Endothelial cell of umbilical vein (primary cell): ENCODE measurements around the gene RIMKLB. TPM values are rescaled to one million over a fixed set of nuclear protein-coding genes. Genes with fewer than 3 reads are reported as not detected.
A peak's percentile ranks its signal among the peaks of the same experiment; 100 is the strongest.

Source experiments
- BruUV-seq: library from RNA; stranded (reverse); fragments of 400-500 nt; replicated peaks from 2 replicates; lab custom pipeline; 2021; lab: Mats Ljungman, UMichigan
- CTCF ChIA-PET: fragments of 300-600, 350-600 bp; sonication (Branson Sonifier 250); formaldehyde crosslinking; loops from one replicate; lab custom pipeline; 2021; ENCODE audit warnings: antibody characterized with exemption, inconsistent platforms; lab: Charles Lee
- POLR2A ChIA-PET: fragments of 300-600, 350-600 bp; sonication (Branson Sonifier 250); formaldehyde crosslinking; loops from one replicate; lab custom pipeline; 2021; ENCODE audit warnings: antibody characterized with exemption, inconsistent platforms; lab: Charles Lee
- DNase-seq: peaks from one replicate; pipeline ENCODE4 v3.0.0-alpha.2; 2011; ENCODE audit warnings: low read depth, low spot score
- FAIRE-seq: peaks from 2 replicates; lab custom pipeline; 2011; peaks lifted over from hg19 to GRCh38; lab: Jason Lieb, UNC
- H2AFZ ChIP-seq: 2 replicates; pipeline ENCODE4 v1.6.0; 2012; ENCODE audit warnings: low read depth, low read length, control low read depth, inconsistent platforms
- H3K27ac ChIP-seq: 2 replicates; pipeline ENCODE4 v1.5.1; 2011; ENCODE audit warnings: low read depth, mild to moderate bottlenecking, control low read depth, low read length, moderate library complexity; ENCODE audit not compliant: insufficient read depth
- H3K27me3 ChIP-seq, 2 experiments: 2 replicates each; pipeline versions ENCODE4 v1.6.0 to v1.6.1; 2011; ENCODE audit warnings: low read length in 2 of 2, mixed read lengths in 1 of 2; ENCODE audit not compliant: control insufficient read depth in 2 of 2, insufficient read depth in 2 of 2
- H3K36me3 ChIP-seq, 2 experiments: 2 replicates in 1 of 2; 3 replicates in 1 of 2; pipeline ENCODE4 v1.5.1; 2011; ENCODE audit warnings: low read length in 2 of 2, mild to moderate bottlenecking in 1 of 2, moderate library complexity in 1 of 2; ENCODE audit not compliant: control insufficient read depth in 2 of 2, insufficient read depth in 2 of 2; ENCODE audit errors: extremely low read depth in 1 of 2
- H3K4me1 ChIP-seq: 3 replicates; pipeline ENCODE4 v1.5.1; 2011; ENCODE audit warnings: mild to moderate bottlenecking, low read length; ENCODE audit not compliant: control insufficient read depth, insufficient read depth; ENCODE audit errors: extremely low read depth
- H3K4me2 ChIP-seq: 2 replicates; pipeline ENCODE4 v1.6.1; 2011; ENCODE audit warnings: low read length, control low read depth, mixed read lengths; ENCODE audit not compliant: insufficient read depth
- H3K4me3 ChIP-seq, 3 experiments: fragments of 200-600 bp in 1 of 3; sonication (generic), shearing (Covaris generic) in 1 of 3; replicated peaks in 1 of 3; 2 replicates each; pipeline ENCODE4 v1.5.1; 2011 to 2016; ENCODE audit warnings: control low read depth in 3 of 3, low read length in 3 of 3, mild to moderate bottlenecking in 2 of 3, inconsistent platforms in 1 of 3, low read depth in 1 of 3, moderate library complexity in 1 of 3; ENCODE audit not compliant: insufficient read depth in 1 of 3
- H3K79me2 ChIP-seq: 2 replicates; pipeline ENCODE4 v1.6.0; 2012; ENCODE audit warnings: low read length, inconsistent platforms; ENCODE audit not compliant: control insufficient read depth, insufficient read depth
- H3K9ac ChIP-seq: replicated peaks from 2 replicates; pipeline ENCODE3; 2011; ENCODE audit warnings: low read length, control low read depth; ENCODE audit not compliant: insufficient read depth; ENCODE audit errors: extremely low read depth
- H3K9me1 ChIP-seq: replicated peaks from 3 replicates; pipeline ENCODE4 v1.6.0; 2011; ENCODE audit warnings: mild to moderate bottlenecking, low read length; ENCODE audit not compliant: control insufficient read depth, insufficient read depth; ENCODE audit errors: extremely low read depth
- H3K9me3 ChIP-seq: replicated peaks from 2 replicates; pipeline ENCODE4 v1.5.1; 2012; ENCODE audit warnings: low read length, inconsistent platforms; ENCODE audit not compliant: control insufficient read depth, insufficient read depth
- H4K20me1 ChIP-seq: replicated peaks from 2 replicates; pipeline ENCODE3; 2011; ENCODE audit warnings: mild to moderate bottlenecking, low read length; ENCODE audit not compliant: control insufficient read depth, insufficient read depth; ENCODE audit errors: extremely low read depth
- FOS ChIP-seq: IDR thresholded peaks from 2 replicates; pipeline ENCODE4 v1.6.1; 2011; ENCODE audit warnings: mild to moderate bottlenecking, low read length, moderate library complexity, borderline replicate concordance; ENCODE audit not compliant: insufficient read depth
- GATA2 ChIP-seq: IDR thresholded peaks from 2 replicates; pipeline ENCODE4 v1.7.0; 2011; ENCODE audit warnings: low read depth, mild to moderate bottlenecking, moderate library complexity, mixed read lengths, low read length; ENCODE audit not compliant: insufficient read length, insufficient read depth
- JUN ChIP-seq: IDR thresholded peaks from 2 replicates; pipeline ENCODE4 v1.6.1; 2011; ENCODE audit warnings: borderline replicate concordance, low read depth; ENCODE audit not compliant: insufficient read length, insufficient read depth
- MYC ChIP-seq: IDR thresholded peaks from one replicate; pipeline ENCODE4 v1.6.1; 2011; ENCODE audit warnings: mild to moderate bottlenecking, low read depth, low read length
- POLR2A ChIP-seq: IDR thresholded peaks from 2 replicates; pipeline ENCODE4 v1.6.1; 2012; ENCODE audit warnings: low read depth, mild to moderate bottlenecking, control low read depth, low read length
- POLR2AphosphoS5 ChIP-seq: IDR thresholded peaks from 2 replicates; pipeline ENCODE4 v1.6.1; 2012; ENCODE audit warnings: low read depth, mild to moderate bottlenecking, control low read depth, low read length, moderate library complexity; ENCODE audit not compliant: insufficient read depth
- dilution Hi-C: fragments of 300-500 bp; cut with MboI; formaldehyde crosslinking; loops from one replicate; pipeline ENCODE4 v1.15.0; 2019; ENCODE audit warnings: low sequenced_read_pairs; ENCODE audit not compliant: extremely low pct_ligation_motif_present
- intact Hi-C: fragments of 100-400 bp; cut with micrococcal nuclease; formaldehyde crosslinking; loops from one replicate; pipeline ENCODE4 v1.10.0; 2022
- polyA plus RNA-seq, 4 experiments: library from polyadenylated mRNA; depleted of rRNA in 3 of 4; stranded (reverse) in 3 of 4; unstranded in 1 of 4; fragments of >200 nt; gene quantifications; 2 replicates each; pipeline versions ENCODE4 v1.2.1 to v1.2.3, GENCODE V29; 2011 to 2012; ENCODE audit warnings: missing spikeins in 1 of 4
- total RNA-seq: library from RNA; stranded (reverse); gene quantifications from 2 replicates; pipeline ENCODE4 v1.2.3, GENCODE V29; 2021
- TF ChIP-seq, protein P1 (sequence below): IDR thresholded peaks from 2 replicates; pipeline ENCODE4 v1.6.1; 2011; ENCODE audit not compliant: insufficient read depth, insufficient read length
- TF ChIP-seq, protein P2 (sequence below), 2 donors: IDR thresholded peaks; 1 replicate in 1 of 2; 2 replicates in 1 of 2; pipeline ENCODE4 v1.5.1; 2011; ENCODE audit warnings: low read length in 2 of 2, mild to moderate bottlenecking in 2 of 2, moderate library complexity in 2 of 2, control low read depth in 1 of 2, inconsistent platforms in 1 of 2, low read depth in 1 of 2; ENCODE audit not compliant: insufficient read depth in 1 of 2; ENCODE audit errors: extremely low read depth in 1 of 2

The RIMKLB gene
- total and polyA plus RNA-seq, 2 donors (not counting 3 experiments of a cell fraction or from before 2014, with no cell fraction given), result 35.5 to 64.3 TPM

DNA sequence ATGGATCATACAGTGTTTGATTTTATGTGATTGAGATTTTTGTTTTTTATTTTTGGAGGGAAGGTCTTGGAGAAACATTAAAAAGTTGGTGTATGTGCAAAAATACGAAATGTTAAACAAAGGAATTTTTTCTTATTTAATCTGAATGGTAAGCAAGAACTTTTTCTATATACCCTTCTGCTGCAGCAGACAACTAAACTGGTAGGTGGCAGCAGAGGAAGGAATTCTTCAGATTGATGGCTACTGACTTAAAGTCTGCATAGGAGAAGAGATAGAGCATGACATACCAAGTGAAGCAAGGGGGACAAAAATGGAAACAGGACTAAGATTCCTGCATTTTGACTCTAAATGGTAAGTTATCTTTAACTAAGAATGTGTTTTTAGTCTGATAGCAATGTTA is 82.6 kb downstream of the RIMKLB start:
- DNase-seq (peak; percentile 51), FAIRE-seq (no peak)
- BruUV-seq, result no TSS peak
- H3K4me1 ChIP-seq, result peaks cover 4% of the 10 kb centered on the region
- H3K36me3 ChIP-seq, result peaks cover 0 to 10% of the 10 kb centered on the region in 2 experiments
- H3K27me3 ChIP-seq, result no peaks in the 10 kb centered on the region
- no peaks in the 10 kb centered on the region for H3K9me3 ChIP-seq
- dilution Hi-C loops (no loop called here), intact Hi-C loops (no loop called here)
- H4K20me1 ChIP-seq, result no peaks in the 10 kb centered on the region
- no peak overlapping the region for H3K4me2 ChIP-seq
- H3K9me1 ChIP-seq, result no peaks in the 10 kb centered on the region
- H3K9ac ChIP-seq, result no peak overlapping the region
- H2AFZ ChIP-seq, result no peak overlapping the region
- H3K27ac ChIP-seq, result no peak overlapping the region
- ChIA-PET CTCF (interaction anchor here (0.6 to 1.2 kb wide), 4 partner anchors 11 to 258 kb away, joined by 3 read pairs; no protein-coding TSS in a partner anchor), POLR2A (no interaction called here)
- H3K4me3 ChIP-seq, result no peak overlapping the region
- TF ChIP-seq POLR2A (no peak), GATA2 (no peak), MYC (no peak), POLR2AphosphoS5 (no peak), JUN (no peak), FOS (no peak)
- TF ChIP-seq, protein P1, sequence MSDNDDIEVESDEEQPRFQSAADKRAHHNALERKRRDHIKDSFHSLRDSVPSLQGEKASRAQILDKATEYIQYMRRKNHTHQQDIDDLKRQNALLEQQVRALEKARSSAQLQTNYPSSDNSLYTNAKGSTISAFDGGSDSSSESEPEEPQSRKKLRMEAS, result no peak
- TF ChIP-seq, protein P2, sequence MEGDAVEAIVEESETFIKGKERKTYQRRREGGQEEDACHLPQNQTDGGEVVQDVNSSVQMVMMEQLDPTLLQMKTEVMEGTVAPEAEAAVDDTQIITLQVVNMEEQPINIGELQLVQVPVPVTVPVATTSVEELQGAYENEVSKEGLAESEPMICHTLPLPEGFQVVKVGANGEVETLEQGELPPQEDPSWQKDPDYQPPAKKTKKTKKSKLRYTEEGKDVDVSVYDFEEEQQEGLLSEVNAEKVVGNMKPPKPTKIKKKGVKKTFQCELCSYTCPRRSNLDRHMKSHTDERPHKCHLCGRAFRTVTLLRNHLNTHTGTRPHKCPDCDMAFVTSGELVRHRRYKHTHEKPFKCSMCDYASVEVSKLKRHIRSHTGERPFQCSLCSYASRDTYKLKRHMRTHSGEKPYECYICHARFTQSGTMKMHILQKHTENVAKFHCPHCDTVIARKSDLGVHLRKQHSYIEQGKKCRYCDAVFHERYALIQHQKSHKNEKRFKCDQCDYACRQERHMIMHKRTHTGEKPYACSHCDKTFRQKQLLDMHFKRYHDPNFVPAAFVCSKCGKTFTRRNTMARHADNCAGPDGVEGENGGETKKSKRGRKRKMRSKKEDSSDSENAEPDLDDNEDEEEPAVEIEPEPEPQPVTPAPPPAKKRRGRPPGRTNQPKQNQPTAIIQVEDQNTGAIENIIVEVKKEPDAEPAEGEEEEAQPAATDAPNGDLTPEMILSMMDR (IDR thresholded peaks at IDR 0.05; ENCODE audit: extremely low read depth in 1 of 2, insufficient read depth in 1 of 2, low read depth in 1 of 2, low read length in 2 of 2), result peak in 1 of 2 donors; percentile 11
- H3K79me2 ChIP-seq, result no peaks in the 10 kb centered on the region
